GM12878 (cell line): ENCODE results near the gene FLAD1. TPM values are rescaled to one million over a fixed set of nuclear protein-coding genes. Genes with fewer than 3 reads are reported as not detected.

Experiments
- ATAC-seq: fragments of 200-7000 bp; cut with Tn5 transposase; 3 replicates; pipeline ENCODE4 v1.9.1; 2020; ENCODE audit warnings: mild to moderate bottlenecking, moderate library complexity
- BruUV-seq: library from RNA; stranded (reverse); fragments of 400-500 nt; replicated peaks from 2 replicates; lab custom pipeline; 2021; lab: Mats Ljungman, UMichigan
- CTCF ChIA-PET: fragments of 300-600 bp; sonication (Branson Sonifier 250); formaldehyde crosslinking; extraction: SDS; loops from one replicate; lab custom pipeline; 2021; ENCODE audit warnings: inconsistent platforms; lab: Yijun Ruan, JAX
- POLR2A ChIA-PET: fragments of 350-600 bp; formaldehyde crosslinking; extraction: SDS; loops from one replicate; lab custom pipeline; 2021; ENCODE audit warnings: inconsistent platforms; lab: Charles Lee
- RAD21 ChIA-PET: fragments of 300-600 bp; sonication (Branson Sonifier 250); formaldehyde crosslinking; loops from one replicate; lab custom pipeline; 2023; ENCODE audit warnings: antibody characterized with exemption; ENCODE audit not compliant: unreplicated experiment; lab: Charles Lee
- SMC1A ChIA-PET: fragments of 300-600 bp; sonication (Branson Sonifier 250); formaldehyde crosslinking; loops from one replicate; lab custom pipeline; 2023; ENCODE audit not compliant: unreplicated experiment, uncharacterized antibody; lab: Charles Lee
- DNase-seq: peaks from one replicate; pipeline ENCODE4 v3.0.0-alpha.2; 2011; ENCODE audit warnings: low read depth, low spot score
- FAIRE-seq: peaks from 3 replicates; lab custom pipeline; 2011; peaks lifted over from hg19 to GRCh38; lab: Jason Lieb, UNC
- H2AFZ ChIP-seq: 2 replicates; pipeline ENCODE4 v1.6.0; 2011; ENCODE audit warnings: low read depth, low read length, control low read depth; ENCODE audit not compliant: control insufficient read depth
- H3K27ac ChIP-seq: 2 replicates; pipeline ENCODE4 v1.5.1; 2011; ENCODE audit warnings: control low read depth; ENCODE audit not compliant: control insufficient read depth, insufficient read depth
- H3K27me3 ChIP-seq, 2 experiments: replicated peaks in 1 of 2; 2 replicates each; pipeline versions ENCODE4 v1.6.0 to v1.6.1; 2011; ENCODE audit warnings: low read length in 1 of 2; ENCODE audit not compliant: control insufficient read depth in 2 of 2, insufficient read depth in 2 of 2
- H3K36me3 ChIP-seq, 2 experiments: 2 replicates each; pipeline ENCODE4 v1.5.1; 2011; ENCODE audit warnings: low read length in 1 of 2; ENCODE audit not compliant: control insufficient read depth in 2 of 2, insufficient read depth in 2 of 2
- H3K4me1 ChIP-seq: 2 replicates; pipeline ENCODE4 v1.6.1; 2011; ENCODE audit warnings: mild to moderate bottlenecking, low read length, moderate library complexity, mixed read lengths; ENCODE audit not compliant: control insufficient read depth, insufficient read depth
- H3K4me2 ChIP-seq: 2 replicates; pipeline ENCODE4 v1.6.0; 2011; ENCODE audit warnings: control low read depth; ENCODE audit not compliant: control insufficient read depth, insufficient read depth
- H3K4me3 ChIP-seq: fragments of 200-600 bp; sonication (generic); 2 replicates; pipeline ENCODE4 v1.5.1; 2016
- H3K79me2 ChIP-seq: 2 replicates; pipeline ENCODE4 v1.6.0; 2011; ENCODE audit warnings: low read length; ENCODE audit not compliant: control insufficient read depth, insufficient read depth
- H3K9ac ChIP-seq: 2 replicates; pipeline ENCODE4 v1.8.0; 2011; ENCODE audit warnings: low read length, control low read depth, mixed read lengths; ENCODE audit not compliant: control insufficient read depth, insufficient read depth
- H3K9me3 ChIP-seq: replicated peaks from 3 replicates; pipeline ENCODE4 v1.5.1; 2011; ENCODE audit warnings: mild to moderate bottlenecking, low read length; ENCODE audit not compliant: control insufficient read depth, insufficient read depth
- H4K20me1 ChIP-seq: 2 replicates; pipeline ENCODE4 v1.6.0; 2011; ENCODE audit not compliant: control insufficient read depth, insufficient read depth
- BCL11A ChIP-seq: IDR thresholded peaks from 2 replicates; pipeline ENCODE4 v1.6.1; 2011; ENCODE audit warnings: low read depth, low read length
- HDAC2 ChIP-seq: fragments of 200-600 bp; sonication (generic); IDR thresholded peaks from 2 replicates; pipeline ENCODE4 v1.6.1; 2017
- RAD21 ChIP-seq: IDR thresholded peaks from 2 replicates; pipeline ENCODE4 v1.6.1; 2011; ENCODE audit warnings: mild to moderate bottlenecking, low read depth, low read length, moderate library complexity; ENCODE audit not compliant: insufficient read depth
- RUNX3 ChIP-seq: IDR thresholded peaks from 2 replicates; pipeline ENCODE4 v1.6.1; 2012; ENCODE audit warnings: low read length, inconsistent platforms
- SIN3A ChIP-seq: IDR thresholded peaks from 2 replicates; pipeline ENCODE4 v1.6.1; 2012; ENCODE audit warnings: low read depth, low read length, improper control_type of control experiment
- SIX5 ChIP-seq: IDR thresholded peaks from 2 replicates; pipeline ENCODE4 v1.6.1; 2011; ENCODE audit warnings: mild to moderate bottlenecking, low read depth, low read length, moderate library complexity; ENCODE audit not compliant: severe bottlenecking
- TBL1XR1 ChIP-seq: IDR thresholded peaks from 2 replicates; pipeline ENCODE4 v1.6.1; 2012; ENCODE audit warnings: low read depth, low read length, improper control_type of control experiment
- YBX1 ChIP-seq: fragments of 450-650 bp; IDR thresholded peaks from 2 replicates; pipeline ENCODE4 v1.6.1; 2016; ENCODE audit warnings: antibody characterized with exemption
- ZBED1 ChIP-seq: IDR thresholded peaks from 2 replicates; pipeline ENCODE4 v1.6.1; 2016; ENCODE audit warnings: borderline replicate concordance
- WGBS: methylation state at CpG from one replicate; pipeline ENCODE4 v1.1.6; 2016; ENCODE audit warnings: low lambda C conversion rate; ENCODE audit not compliant: insufficient replicate concordance, insufficient coverage; ENCODE audit errors: missing lambda C conversion rate; 5-methylcytosine and 5-hydroxymethylcytosine counted together
- in situ Hi-C: fragments of 300-500 bp; cut with MboI; formaldehyde crosslinking; loops from 9 replicates; pipeline ENCODE4 v1.14.3; 2018; ENCODE audit warnings: mixed read lengths
- intact Hi-C: fragments of 100-400 bp; cut with micrococcal nuclease; formaldehyde crosslinking; loops from one replicate; pipeline ENCODE4 v1.14.2; 2022; ENCODE audit not compliant: unreplicated experiment
- polyA plus RNA-seq, 11 experiments: library from polyadenylated mRNA; depleted of rRNA in 4 of 11; unstranded in 6 of 11; stranded (reverse) in 5 of 11; fragments of >200 nt; fragmentation: Nextera tagmentation in 4 of 11; fragmentation: Illumina TruSeq in 1 of 11; extraction: Ambion mirVana in 4 of 11; extraction: Trizol in 1 of 11; gene quantifications; 1 replicate in 1 of 11; 2 replicates in 10 of 11; pipeline versions ENCODE4 v1.2.1 to v1.2.3, GENCODE V29; 2011 to 2016; ENCODE audit warnings: inconsistent platforms in 2 of 11, missing spikeins in 2 of 11, low read depth in 1 of 11
- total RNA-seq, 4 experiments: library from RNA; depleted of rRNA in 3 of 4; stranded (reverse); fragments of >200 nt in 3 of 4; fragmentation: Illumina TruSeq in 1 of 4; extraction: Trizol in 1 of 4; gene quantifications; 2 replicates each; pipeline versions ENCODE4 v1.2.1 to v1.2.3, GENCODE V29; 2013 to 2021
- TF ChIP-seq, protein P1 (sequence below): fragments of 450-650 bp; IDR thresholded peaks from 2 replicates; pipeline ENCODE4 v1.6.1; 2017; ENCODE audit warnings: mild to moderate bottlenecking, moderate library complexity
- TF ChIP-seq, protein P2 (sequence below): fragments of 450-650 bp; IDR thresholded peaks from 2 replicates; pipeline ENCODE4 v1.6.1; 2017; ENCODE audit warnings: antibody characterized with exemption, mild to moderate bottlenecking, moderate library complexity
- TF ChIP-seq, protein P3 (sequence below): fragments of 450-650 bp; IDR thresholded peaks from 2 replicates; pipeline ENCODE4 v1.6.1; 2016; ENCODE audit warnings: mild to moderate bottlenecking
- TF ChIP-seq, protein P4 (sequence below): IDR thresholded peaks from 2 replicates; pipeline ENCODE4 v1.6.1; 2012; ENCODE audit warnings: low read depth, low read length, improper control_type of control experiment

FLAD1 gene
- total and polyA plus RNA-seq, 10 of the 15 experiments (the other 5 are each of a cell fraction or from before 2014, with no cell fraction given), result 22.9 to 93.4 (median 56.6) TPM

DNA sequence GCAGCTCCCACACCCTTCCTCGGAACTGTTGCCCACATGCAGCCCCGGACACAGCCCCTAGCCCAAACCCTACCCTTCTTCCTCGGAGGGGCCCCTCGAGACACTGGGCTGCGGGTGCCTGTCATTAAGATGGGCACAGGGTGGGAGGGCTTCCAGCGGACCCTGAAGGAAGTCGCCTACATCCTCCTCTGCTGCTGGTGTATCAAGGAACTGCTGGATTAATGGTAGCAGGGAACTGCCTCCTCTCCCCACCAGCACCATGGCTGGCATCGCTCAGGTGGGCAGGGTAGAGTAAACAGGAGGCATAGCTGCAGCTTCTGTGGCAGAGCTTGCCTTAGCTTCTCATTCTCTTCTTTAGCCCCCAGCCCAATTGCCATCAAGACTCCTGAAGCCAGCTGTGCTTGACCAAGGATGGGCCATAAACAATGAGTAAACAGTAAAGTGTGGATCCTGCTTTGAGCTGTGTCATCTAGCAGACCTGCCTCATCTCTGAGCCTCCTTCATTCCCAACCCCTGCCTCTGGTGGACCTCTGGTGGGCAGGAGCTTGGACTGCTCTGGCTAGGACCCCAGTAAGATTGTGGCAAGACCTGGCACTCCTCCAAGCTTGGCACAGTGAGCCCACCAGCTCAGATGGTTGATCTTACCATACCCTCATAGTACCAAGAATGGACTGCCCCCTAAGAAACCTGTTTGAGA, 10.6 kb downstream of the FLAD1 start, which contains the start of gene LENEP:
TSS of gene LENEP (plus strand) at position 15 of the 697 bp plus-strand sequence. CDS start at position 37, 22 bp downstream.
- CTCF ChIA-PET, result interaction anchor here (0.5 to 11.0 kb wide), 10 partner anchors 15 to 300 kb away, joined by 3 to 226 read pairs (median 6); partner anchors contain the start of genes CKS1B, FLAD1, PBXIP1 and PYGO2
- no peak within 1 kb of the TSS for H3K27ac ChIP-seq
- SMC1A ChIA-PET, result interaction anchor here (0.6 to 8.1 kb wide), 6 partner anchors 10 to 512 kb away, joined by 3 to 69 read pairs (median 4); partner anchors contain the start of gene FLAD1
- H3K79me2 ChIP-seq, result no peaks in the 10 kb centered on the region; the same call in 1 of the 2 replicates
- H3K4me1 ChIP-seq, result peaks cover 12% of the 10 kb centered on the region
- H3K4me3 ChIP-seq, result no peak within 1 kb of the TSS
- H4K20me1 ChIP-seq, result no peaks in the 10 kb centered on the region
- no peak within 1 kb of the TSS for H3K9ac ChIP-seq
- H3K36me3 ChIP-seq, result peaks cover 3 to 8% of the 10 kb centered on the region in 2 experiments; a peak in 2 of 4 replicates
- no peak within 1 kb of the TSS for H2AFZ ChIP-seq
- RAD21 ChIA-PET, result interaction anchor here (1.5 kb wide), 1 partner anchor 10 kb away, joined by 9 read pairs; the partner anchor contains the start of gene FLAD1
- ATAC-seq, result no peak
- POLR2A ChIA-PET, result interaction anchor here (0.9 to 1.4 kb wide), 2 partner anchors 11 to 20 kb away, joined by 4 to 8 read pairs; partner anchors contain the start of genes CKS1B and FLAD1
- no peak for DNase-seq
- H3K9me3 ChIP-seq, result no peaks in the 10 kb centered on the region
- FAIRE-seq, result no peak
- in situ Hi-C loops (no loop called here), intact Hi-C loops (no loop called here)
- BruUV-seq, result no TSS peak
- no peaks in the 10 kb centered on the region for H3K27me3 ChIP-seq
- H3K4me2 ChIP-seq, result no peak within 1 kb of the TSS
- 74% methylated on average over 8 of the region's 8 CpGs for WGBS
- TF ChIP-seq TBL1XR1 (no peak), ZBED1 (no peak), RAD21 (no peak), SIX5 (no peak), BCL11A (no peak), SIN3A (no peak), HDAC2 (no peak), YBX1 (no peak), RUNX3 (no peak)
- TF ChIP-seq, protein P1, sequence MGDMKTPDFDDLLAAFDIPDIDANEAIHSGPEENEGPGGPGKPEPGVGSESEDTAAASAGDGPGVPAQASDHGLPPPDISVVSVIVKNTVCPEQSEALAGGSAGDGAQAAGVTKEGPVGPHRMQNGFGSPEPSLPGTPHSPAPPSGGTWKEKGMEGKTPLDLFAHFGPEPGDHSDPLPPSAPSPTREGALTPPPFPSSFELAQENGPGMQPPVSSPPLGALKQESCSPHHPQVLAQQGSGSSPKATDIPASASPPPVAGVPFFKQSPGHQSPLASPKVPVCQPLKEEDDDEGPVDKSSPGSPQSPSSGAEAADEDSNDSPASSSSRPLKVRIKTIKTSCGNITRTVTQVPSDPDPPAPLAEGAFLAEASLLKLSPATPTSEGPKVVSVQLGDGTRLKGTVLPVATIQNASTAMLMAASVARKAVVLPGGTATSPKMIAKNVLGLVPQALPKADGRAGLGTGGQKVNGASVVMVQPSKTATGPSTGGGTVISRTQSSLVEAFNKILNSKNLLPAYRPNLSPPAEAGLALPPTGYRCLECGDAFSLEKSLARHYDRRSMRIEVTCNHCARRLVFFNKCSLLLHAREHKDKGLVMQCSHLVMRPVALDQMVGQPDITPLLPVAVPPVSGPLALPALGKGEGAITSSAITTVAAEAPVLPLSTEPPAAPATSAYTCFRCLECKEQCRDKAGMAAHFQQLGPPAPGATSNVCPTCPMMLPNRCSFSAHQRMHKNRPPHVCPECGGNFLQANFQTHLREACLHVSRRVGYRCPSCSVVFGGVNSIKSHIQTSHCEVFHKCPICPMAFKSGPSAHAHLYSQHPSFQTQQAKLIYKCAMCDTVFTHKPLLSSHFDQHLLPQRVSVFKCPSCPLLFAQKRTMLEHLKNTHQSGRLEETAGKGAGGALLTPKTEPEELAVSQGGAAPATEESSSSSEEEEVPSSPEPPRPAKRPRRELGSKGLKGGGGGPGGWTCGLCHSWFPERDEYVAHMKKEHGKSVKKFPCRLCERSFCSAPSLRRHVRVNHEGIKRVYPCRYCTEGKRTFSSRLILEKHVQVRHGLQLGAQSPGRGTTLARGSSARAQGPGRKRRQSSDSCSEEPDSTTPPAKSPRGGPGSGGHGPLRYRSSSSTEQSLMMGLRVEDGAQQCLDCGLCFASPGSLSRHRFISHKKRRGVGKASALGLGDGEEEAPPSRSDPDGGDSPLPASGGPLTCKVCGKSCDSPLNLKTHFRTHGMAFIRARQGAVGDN, result no peak
- TF ChIP-seq, protein P2, sequence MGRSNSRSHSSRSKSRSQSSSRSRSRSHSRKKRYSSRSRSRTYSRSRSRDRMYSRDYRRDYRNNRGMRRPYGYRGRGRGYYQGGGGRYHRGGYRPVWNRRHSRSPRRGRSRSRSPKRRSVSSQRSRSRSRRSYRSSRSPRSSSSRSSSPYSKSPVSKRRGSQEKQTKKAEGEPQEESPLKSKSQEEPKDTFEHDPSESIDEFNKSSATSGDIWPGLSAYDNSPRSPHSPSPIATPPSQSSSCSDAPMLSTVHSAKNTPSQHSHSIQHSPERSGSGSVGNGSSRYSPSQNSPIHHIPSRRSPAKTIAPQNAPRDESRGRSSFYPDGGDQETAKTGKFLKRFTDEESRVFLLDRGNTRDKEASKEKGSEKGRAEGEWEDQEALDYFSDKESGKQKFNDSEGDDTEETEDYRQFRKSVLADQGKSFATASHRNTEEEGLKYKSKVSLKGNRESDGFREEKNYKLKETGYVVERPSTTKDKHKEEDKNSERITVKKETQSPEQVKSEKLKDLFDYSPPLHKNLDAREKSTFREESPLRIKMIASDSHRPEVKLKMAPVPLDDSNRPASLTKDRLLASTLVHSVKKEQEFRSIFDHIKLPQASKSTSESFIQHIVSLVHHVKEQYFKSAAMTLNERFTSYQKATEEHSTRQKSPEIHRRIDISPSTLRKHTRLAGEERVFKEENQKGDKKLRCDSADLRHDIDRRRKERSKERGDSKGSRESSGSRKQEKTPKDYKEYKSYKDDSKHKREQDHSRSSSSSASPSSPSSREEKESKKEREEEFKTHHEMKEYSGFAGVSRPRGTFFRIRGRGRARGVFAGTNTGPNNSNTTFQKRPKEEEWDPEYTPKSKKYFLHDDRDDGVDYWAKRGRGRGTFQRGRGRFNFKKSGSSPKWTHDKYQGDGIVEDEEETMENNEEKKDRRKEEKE, result no peak
- TF ChIP-seq, protein P3, sequence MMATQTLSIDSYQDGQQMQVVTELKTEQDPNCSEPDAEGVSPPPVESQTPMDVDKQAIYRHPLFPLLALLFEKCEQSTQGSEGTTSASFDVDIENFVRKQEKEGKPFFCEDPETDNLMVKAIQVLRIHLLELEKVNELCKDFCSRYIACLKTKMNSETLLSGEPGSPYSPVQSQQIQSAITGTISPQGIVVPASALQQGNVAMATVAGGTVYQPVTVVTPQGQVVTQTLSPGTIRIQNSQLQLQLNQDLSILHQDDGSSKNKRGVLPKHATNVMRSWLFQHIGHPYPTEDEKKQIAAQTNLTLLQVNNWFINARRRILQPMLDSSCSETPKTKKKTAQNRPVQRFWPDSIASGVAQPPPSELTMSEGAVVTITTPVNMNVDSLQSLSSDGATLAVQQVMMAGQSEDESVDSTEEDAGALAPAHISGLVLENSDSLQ, result no peak
- TF ChIP-seq, protein P4, sequence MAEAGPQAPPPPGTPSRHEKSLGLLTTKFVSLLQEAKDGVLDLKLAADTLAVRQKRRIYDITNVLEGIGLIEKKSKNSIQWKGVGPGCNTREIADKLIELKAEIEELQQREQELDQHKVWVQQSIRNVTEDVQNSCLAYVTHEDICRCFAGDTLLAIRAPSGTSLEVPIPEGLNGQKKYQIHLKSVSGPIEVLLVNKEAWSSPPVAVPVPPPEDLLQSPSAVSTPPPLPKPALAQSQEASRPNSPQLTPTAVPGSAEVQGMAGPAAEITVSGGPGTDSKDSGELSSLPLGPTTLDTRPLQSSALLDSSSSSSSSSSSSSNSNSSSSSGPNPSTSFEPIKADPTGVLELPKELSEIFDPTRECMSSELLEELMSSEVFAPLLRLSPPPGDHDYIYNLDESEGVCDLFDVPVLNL, result no peak
